Neutrophil (primary cell): ENCODE results near the gene CMSS1.

Experiments used
- H3K27ac ChIP-seq: fragments of 200-600 bp; sonication (generic); 2 replicates; pipeline ENCODE4 v1.5.1; 2016; ENCODE audit warnings: mild to moderate bottlenecking, moderate library complexity
- H3K27me3 ChIP-seq: fragments of 200-600 bp; sonication (generic); 2 replicates; pipeline ENCODE4 v1.6.0; 2016; ENCODE audit warnings: mild to moderate bottlenecking
- H3K36me3 ChIP-seq: fragments of 200-600 bp; sonication (generic); 2 replicates; pipeline ENCODE4 v1.5.1; 2017
- H3K4me1 ChIP-seq, 2 experiments: fragments of 200-600 bp in 1 of 2; sonication (generic) in 1 of 2; 1 replicate in 1 of 2; 2 replicates in 1 of 2; pipeline versions ENCODE4 v1.5.1 to v1.6.1; 2013 to 2016; ENCODE audit warnings: low read depth in 1 of 2, low read length in 1 of 2, mild to moderate bottlenecking in 1 of 2, moderate library complexity in 1 of 2; ENCODE audit not compliant: control insufficient read depth in 1 of 2, insufficient read depth in 1 of 2
- H3K4me3 ChIP-seq, 2 experiments: fragments of 200-600 bp in 1 of 2; sonication (generic) in 1 of 2; 1 replicate in 1 of 2; 2 replicates in 1 of 2; pipeline ENCODE4 v1.5.1; 2013 to 2016; ENCODE audit warnings: low read depth in 1 of 2, low read length in 1 of 2, mild to moderate bottlenecking in 1 of 2, moderate library complexity in 1 of 2
- H3K9me3 ChIP-seq: fragments of 200-600 bp; sonication (generic); 2 replicates; pipeline ENCODE4 v1.5.1; 2016
- CTCF ChIP-seq: fragments of 200-600 bp; sonication (generic); IDR thresholded peaks from 2 replicates; pipeline ENCODE4 v1.5.1; 2016; ENCODE audit warnings: antibody characterized with exemption

Gene CMSS1

DNA sequence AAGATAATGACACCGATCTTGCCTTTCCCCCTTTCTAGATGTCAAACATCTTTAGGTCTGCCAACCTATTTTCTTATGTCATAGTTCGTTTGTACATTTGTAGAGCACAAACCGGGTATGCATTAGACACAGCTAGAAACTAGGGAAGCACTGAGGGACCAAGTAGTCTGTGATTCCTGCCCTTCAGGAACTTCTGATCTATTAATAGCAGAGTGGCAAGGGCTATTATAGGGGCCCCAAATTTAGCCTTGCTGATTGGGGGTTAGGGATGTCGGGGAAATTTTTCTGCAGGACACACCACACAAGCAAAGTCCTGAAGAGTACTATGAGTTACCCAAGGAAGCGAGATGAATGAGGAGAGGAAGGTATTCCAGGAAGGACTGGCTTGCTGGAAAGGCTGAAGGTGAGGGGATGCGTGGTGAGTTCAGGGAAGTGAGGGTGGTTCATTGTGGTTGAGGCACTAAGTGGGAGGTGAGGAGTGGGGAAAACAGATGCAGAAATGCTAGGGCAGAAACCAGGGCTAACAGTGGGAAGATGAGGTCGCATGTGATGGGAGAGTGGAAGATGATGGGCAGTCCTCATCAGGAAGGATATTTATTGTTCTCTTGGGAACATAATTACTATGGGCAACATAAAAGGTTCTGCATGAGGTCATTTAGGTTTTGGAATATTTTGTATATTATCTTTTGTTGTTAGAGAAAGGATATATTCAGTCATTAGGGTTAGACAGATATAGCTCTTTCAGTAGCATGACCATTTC lies 144.3 kb downstream of the CMSS1 start:
- no peak overlapping the region for H3K27ac ChIP-seq
- no peaks in the 10 kb centered on the region for H3K36me3 ChIP-seq
- TF ChIP-seq CTCF: no peak
- no peaks in the 10 kb centered on the region for H3K4me1 ChIP-seq
- no peak overlapping the region for H3K4me3 ChIP-seq
- no peaks in the 10 kb centered on the region for H3K27me3 ChIP-seq
- H3K9me3 ChIP-seq: no peaks in the 10 kb centered on the region

GRCh38 chr3:99962703-99963102 lies 145.0 kb downstream of the CMSS1 start:
- Histone ChIP-seq H3K4me1 (no peaks in the 10 kb centered on the region), H3K36me3 (no peaks in the 10 kb centered on the region), H3K27ac (no peak overlapping the region), H3K4me3 (no peak overlapping the region), H3K9me3 (no peaks in the 10 kb centered on the region), H3K27me3 (no peaks in the 10 kb centered on the region)
- no peak for TF ChIP-seq CTCF

DNA sequence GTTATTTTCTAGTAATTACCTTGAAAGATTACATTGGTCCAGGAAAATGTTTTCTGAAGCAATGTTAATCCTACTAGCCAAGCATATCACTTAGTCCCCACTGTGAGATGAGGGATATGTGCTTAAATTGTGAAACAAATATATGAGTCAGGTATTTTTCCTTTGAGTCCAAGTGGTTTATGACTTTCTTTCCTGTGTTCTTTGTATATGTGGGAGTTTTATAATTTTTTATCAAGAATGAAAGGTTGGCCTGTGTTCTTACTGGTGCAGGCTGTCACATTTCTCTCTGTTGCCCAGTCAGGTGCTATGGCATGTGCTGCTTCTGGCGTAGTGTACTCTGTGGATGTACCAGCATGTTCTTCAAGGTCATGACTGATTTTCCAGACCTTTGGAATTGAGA lies 147.4 kb downstream of the CMSS1 start:
- Histone ChIP-seq H3K27me3 (no peaks in the 10 kb centered on the region), H3K4me1 (no peaks in the 10 kb centered on the region), H3K9me3 (no peaks in the 10 kb centered on the region), H3K27ac (no peak overlapping the region), H3K4me3 (no peak overlapping the region), H3K36me3 (no peaks in the 10 kb centered on the region)
- no peak for TF ChIP-seq CTCF

GRCh38 chr3:99965681-99966408 lies 148.2 kb downstream of the CMSS1 start:
- Histone ChIP-seq H3K36me3 (no peaks in the 10 kb centered on the region), H3K4me1 (no peaks in the 10 kb centered on the region), H3K27me3 (no peaks in the 10 kb centered on the region), H3K27ac (no peak overlapping the region), H3K4me3 (no peak overlapping the region), H3K9me3 (no peaks in the 10 kb centered on the region)
- TF ChIP-seq CTCF: no peak

DNA sequence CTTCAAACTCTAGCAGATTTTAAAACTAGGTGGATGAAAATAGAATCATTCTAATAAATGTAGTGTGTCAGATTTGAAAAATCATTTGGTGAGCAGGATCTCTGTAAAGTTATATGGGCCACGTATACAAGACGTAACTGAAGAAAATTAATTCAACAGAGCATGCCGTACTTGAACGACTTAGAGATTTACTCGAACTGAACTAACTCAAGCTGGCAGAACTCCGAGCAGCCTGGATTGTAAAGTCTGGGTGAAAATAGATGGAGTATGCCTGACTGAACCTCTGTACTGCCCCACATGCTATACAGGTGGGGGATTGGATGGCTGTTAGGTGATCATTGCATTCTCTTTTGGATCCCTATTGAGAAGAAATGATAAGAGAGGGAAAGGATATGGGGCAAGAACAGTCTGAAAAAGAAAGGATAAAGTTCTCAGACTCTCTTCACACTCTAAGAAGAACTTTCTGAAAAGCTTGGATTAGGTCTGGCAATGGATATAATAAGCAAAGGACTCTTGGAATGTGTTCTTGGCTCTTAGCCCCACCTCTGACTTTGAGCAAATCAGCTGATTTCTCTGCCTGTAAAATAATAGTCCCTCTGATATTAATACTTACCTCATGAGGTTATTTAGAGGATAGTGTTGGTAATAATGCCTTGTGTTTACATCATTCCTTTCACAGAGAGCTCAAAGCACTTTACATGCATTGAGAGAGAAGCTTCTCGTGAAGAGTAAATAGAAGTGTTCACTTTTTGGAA lies 149.2 kb downstream of the CMSS1 start:
- no peak for TF ChIP-seq CTCF
- Histone ChIP-seq H3K4me1 (no peaks in the 10 kb centered on the region), H3K36me3 (no peaks in the 10 kb centered on the region), H3K9me3 (no peaks in the 10 kb centered on the region), H3K4me3 (no peak overlapping the region), H3K27ac (no peak overlapping the region), H3K27me3 (no peaks in the 10 kb centered on the region)
